ENCODE data around the gene ZYG11A.
"Not testable (repeated sequence)": the region's sequence is repeated elsewhere in the genome, so short reads cannot be mapped to it uniquely, and the experiment has no call there.

ZYG11A gene

DNA sequence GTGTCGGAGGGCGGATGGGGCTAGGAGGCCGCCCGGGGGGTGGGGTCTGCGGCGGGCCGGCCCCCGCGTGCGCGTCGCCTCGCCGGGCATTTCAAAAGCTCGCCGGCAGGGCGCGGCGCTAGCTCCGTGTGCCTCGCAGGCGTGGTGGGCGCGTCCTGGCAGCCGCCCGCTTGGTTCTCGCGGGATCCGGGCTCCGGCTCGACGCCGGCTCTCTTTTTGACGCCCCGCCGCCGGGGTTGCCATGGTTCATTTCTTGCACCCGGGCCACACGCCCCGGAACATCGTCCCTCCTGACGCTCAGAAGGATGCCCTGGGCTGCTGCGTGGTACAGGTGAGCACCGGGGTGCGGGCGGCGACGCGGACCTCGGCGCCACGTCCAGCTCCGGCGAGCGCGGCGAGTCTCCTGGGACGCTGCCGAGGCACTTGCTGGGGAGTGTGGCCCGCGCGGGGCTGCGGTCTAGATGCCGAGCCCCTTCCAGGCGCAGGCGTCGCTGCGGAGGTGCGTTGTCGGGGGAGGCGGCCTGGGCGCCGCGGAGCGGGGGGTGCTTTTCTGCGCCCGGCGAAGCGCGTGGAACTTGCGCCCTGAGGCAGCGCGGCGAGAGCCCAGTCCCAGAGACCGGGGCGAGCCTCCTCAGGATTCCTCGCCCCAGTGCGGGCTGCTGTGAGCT lies at the start of gene ZYG11A:
TSS of gene ZYG11A (plus strand) at position 118 of the 668 bp plus-strand sequence. CDS start at position 242, 124 bp downstream.
- peak; percentile 52 for DNase-seq

DNA sequence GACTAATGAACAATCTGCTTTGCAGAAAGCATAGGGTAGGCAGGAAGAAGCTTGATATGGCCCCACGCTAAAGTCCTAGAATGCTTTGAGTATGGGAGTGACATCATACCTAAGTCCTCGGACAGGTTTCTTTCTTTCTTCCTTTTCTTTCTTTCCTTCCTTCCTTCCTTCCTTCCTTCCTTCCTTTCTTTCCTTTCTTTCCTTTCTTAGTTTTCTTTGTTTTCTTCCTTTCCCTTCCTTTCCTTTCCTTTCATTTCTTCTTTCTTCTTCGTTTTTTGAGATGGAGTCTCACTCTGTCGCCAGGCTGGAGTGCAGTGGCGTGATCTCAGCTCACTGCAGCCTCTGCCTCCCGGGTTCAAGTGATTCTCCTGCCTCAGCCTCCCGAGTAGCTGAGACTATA lies 48.8 kb upstream of the ZYG11A start:
- DNase-seq, result not testable (repeated sequence)

GRCh38 chr1:52795464-52795863 lies 47.1 kb upstream of the ZYG11A start:
- no peak for DNase-seq

GRCh38 chr1:52798331-52798730 lies 44.2 kb upstream of the ZYG11A start:
- DNase-seq, result no peak

GRCh38 chr1:52801011-52801410 lies 41.5 kb upstream of the ZYG11A start:
- DNase-seq, result no peak

DNA sequence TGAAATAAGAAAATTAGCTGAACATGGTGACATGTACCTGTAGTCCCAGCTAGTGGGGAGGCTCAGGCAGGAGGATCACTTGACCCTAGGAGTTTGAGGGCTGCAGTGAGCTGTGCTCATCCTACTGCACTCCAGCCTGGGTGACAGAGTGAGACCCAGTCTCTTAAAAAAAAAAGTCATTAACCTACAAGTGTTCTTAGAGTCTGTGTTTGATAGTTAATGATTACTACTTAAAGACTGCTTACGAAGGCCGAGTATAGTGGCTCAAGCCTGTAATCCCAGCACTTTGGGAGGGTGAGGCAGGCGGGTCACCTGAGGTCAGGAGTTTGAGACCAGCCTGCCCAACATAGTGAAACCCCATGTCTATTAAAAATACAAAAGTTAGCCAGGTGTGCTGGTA lies 38.5 kb upstream of the ZYG11A start:
- DNase-seq, result not testable (repeated sequence)

DNA sequence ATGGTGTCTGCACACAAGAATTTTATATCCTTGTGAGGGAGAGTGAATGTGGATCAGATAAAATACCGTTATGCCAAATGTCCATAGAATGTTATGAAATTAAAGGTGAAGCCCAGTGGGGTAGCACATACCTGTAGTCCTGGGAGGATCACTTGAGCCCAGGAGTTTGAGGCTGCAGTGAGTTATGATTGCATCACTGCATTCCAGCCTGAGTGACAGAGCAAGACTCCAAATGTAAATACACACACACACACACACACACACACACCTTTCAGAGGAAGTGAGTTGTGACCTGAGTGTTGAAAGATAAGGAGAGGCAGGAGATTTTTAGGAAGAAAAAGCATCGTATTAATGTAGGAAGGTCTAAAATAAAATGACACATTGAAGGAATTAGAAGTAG lies 28.1 kb upstream of the ZYG11A start:
- no peak for DNase-seq

DNA sequence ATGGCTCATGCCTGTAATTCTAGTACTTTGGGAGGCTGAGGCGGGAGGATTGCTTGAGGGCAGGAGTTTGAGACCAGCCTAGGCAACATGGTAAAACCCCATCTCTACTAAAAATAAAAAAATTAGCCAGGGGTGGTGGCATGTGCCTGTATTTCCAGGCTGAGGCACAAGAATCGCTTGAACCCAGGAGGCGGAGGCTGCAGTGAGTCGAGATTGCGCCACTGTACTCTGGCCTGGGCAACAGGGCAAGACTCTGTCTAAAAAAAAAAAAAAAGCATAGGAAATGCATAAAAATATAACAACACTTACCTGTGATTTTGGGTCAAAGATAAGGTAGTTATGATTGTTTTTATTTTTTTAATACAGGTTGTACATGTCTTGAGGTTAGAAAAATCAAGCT lies 21.7 kb upstream of the ZYG11A start:
- DNase-seq, result not testable (repeated sequence)

- no peak for DNase-seq
These were observed 16.7 kb upstream of the ZYG11A start for GRCh38 chr1:52825868-52826267.

DNA sequence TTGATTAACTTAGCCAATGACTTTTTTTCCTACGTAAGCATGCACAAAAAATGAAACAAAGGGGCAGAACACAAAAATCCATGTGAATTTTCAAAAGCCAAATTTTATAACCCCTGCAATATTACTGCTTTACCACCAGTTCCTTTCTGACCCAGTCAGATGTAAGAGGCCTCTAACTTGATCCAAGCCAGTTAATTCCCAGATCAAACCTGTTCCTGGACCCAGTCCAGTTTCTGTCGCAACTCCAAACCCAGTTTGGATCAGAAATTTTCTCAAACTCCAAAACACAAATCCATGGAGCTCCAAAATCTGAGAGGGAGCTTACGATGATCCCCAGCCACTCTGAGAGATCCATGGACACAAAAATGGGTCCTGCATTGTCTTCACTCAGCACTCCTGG lies 7.8 kb upstream of the ZYG11A start:
- DNase-seq, result no peak

- no peak for DNase-seq
These were observed 6.5 kb upstream of the ZYG11A start for GRCh38 chr1:52836035-52836434.

DNA sequence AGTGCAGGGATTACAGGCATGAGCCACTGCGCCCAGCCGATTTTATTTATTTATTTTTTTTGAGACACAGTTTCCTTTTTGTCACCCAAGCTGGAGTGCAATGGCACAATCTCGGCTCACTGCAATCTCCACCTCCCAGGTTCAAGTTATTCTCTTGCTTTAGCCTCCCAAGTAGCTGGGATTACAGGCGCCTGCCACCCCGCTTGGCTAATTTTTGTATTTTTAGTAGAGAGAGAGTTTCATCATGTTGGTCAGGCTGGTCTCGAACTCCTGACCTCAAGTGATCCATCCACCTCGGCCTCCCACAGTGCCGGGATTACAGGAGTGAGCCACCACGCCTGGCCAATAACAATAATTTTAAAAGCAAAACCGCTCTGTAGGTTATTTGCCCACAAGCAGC lies 3.4 kb upstream of the ZYG11A start:
- DNase-seq, result not testable (repeated sequence)

DNA sequence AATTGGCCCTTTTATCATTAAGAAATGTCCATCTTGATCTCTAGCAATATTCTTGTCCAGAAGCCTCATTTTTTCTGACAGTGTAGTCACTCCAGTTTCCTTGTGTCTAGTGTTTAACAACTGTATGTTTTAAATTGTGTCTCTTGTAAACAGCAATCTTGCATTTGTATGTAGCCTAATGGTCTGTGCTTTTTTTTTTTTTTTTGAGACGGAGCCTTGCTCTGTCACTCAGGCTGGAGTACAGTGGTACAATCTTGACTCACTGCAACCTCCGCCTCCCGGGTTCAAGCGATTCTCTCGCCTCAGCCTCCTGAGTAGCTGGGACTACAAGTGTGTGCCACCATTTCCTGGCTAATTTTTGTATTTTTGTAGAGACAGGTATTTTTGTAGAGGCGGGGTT lies 2.6 kb downstream of the ZYG11A start:
- not testable (repeated sequence) for DNase-seq

- no peak for DNase-seq
These were observed 5.9 kb downstream of the ZYG11A start for GRCh38 chr1:52848423-52848822.

DNA sequence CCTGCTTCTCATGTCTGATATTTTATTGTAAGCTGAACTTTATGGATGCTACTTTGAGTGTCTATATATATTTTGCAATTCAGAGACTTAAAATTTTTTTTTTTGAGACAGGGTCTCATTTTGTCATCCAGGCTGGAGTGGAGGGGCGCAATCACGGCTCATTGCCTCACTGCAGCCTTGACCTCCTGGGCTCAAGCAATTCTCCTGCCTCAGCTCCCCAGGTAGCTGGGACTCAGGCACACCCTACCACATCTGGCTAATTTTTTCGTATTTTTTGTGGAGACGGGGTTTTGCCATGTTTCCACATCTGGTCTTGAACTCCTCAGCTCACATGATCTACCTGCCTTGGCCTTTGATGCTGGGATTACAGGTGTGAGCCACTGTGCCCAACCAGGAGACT lies 8.4 kb downstream of the ZYG11A start:
- DNase-seq, result no peak

- no peak for DNase-seq
These were observed 10.3 kb downstream of the ZYG11A start for GRCh38 chr1:52852854-52853253.

DNA sequence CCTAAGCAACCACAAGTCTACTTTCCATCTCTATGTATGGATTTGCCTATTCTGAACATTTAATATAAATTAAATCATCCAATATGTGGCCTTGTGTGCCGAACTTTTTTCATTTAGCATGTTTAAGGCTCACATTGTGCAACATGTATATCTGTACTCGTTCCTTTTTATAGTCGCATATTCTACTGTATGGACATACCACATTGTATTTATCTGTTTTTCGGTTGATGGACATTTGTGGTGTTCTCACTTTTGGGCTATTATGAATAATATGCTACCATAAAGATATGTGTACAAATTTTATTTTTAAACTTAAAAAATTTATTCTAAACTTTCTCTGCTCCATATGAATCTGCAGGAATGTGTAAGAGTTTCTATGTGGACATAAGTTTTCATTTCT lies 13.0 kb downstream of the ZYG11A start:
- DNase-seq, result no peak

GRCh38 chr1:52856026-52856425 lies 13.5 kb downstream of the ZYG11A start:
- DNase-seq, result no peak

GRCh38 chr1:52857443-52857842 lies 14.9 kb downstream of the ZYG11A start:
- no peak for DNase-seq

- no peak for DNase-seq
These were observed 20.3 kb downstream of the ZYG11A start for GRCh38 chr1:52862666-52863458.

DNA sequence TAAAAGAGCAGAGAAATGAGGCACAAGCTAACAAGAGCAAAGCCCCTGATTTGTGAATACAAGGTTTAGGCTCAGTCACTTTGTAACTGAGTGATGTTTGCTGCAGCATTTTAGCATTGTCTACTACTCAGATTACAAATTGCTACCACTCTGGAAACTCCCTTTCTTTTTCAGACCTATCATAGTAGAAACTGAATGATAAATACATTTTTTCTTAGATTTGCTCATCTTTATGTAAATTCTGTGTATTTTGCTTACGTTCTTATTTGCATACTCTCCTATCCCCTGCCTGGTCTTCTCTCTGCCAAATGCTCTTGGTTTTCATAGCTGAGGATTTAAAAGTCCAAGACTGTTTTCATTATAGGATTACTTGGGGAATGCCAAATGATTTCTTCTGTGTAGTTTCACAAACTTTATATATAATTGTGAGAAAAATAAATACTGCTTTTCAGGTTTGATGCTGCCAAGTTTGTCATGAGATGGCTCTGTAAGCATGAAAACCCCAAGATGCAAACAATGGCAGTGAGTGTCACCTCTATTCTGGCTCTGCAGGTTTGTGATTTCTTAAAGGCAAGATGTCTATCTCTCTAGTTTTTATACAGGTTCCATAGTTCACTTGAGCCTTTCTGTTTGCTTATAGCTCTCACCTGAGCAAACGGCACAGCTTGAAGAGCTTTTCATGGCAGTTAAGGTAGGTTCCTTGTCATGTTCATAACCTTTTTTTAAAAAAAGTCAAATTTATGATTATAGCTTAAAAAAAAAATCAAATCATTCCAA lies 24.7 kb downstream of the ZYG11A start:
- no peak for DNase-seq

DNA sequence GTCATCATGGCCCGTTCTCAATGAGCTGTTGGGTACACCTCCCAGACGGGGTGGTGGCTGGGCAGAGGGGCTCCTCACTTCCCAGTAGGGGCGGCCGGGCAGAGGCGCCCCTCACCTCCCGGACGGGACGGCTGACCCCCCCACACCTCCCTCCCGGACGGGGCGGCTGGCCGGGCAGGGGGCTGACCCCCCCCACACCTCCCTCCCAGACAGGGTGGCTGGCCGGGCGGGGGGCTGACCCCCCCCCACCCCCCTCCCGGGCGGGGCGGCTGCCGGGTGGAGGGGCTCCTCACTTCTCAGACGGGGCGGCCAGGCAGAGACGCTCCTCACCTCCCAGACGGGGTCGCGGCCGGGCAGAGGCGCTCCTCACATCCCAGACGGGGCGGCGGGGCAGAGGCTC lies 27.2 kb downstream of the ZYG11A start:
- not testable (repeated sequence) for DNase-seq

- DNase-seq, result no peak
These were observed 34.3 kb downstream of the ZYG11A start for GRCh38 chr1:52876843-52877242.

- no peak for DNase-seq
These were observed 35.0 kb downstream of the ZYG11A start for GRCh38 chr1:52877554-52877953.

All from NCI-H1436 treated with DMSO at 0.1 percent for 48 hours (cell line).